KOPT-K1 (cell line): ENCODE measurements around the gene DHRS2.
"Not testable (repeated sequence)": the region's sequence is repeated elsewhere in the genome, so short reads cannot be mapped to it uniquely, and the experiment has no call there.

Experiments used
- H3K27ac ChIP-seq: fragments of 200-600 bp; sonication (generic); 2 replicates; pipeline ENCODE4 v1.5.1; 2016; ENCODE audit warnings: antibody characterized with exemption, mild to moderate bottlenecking, low read depth, low read length; ENCODE audit not compliant: poor library complexity, severe bottlenecking
- H3K36me3 ChIP-seq: fragments of 200-600 bp; sonication (generic); 2 replicates; pipeline ENCODE4 v1.5.1; 2017; ENCODE audit warnings: antibody characterized with exemption, mild to moderate bottlenecking, low read length, moderate library complexity; ENCODE audit not compliant: insufficient read depth
- H3K9me3 ChIP-seq: fragments of 200-600 bp; sonication (generic); 2 replicates; pipeline ENCODE4 v1.5.1; 2017; ENCODE audit warnings: antibody characterized with exemption, low read length, mild to moderate bottlenecking; ENCODE audit not compliant: insufficient read depth, poor library complexity, severe bottlenecking

Gene DHRS2

GRCh38 chr14:23665302-23666016 lies 29.3 kb downstream of the DHRS2 start:
- H3K9me3 ChIP-seq, result no peaks in the 10 kb centered on the region
- no peaks in the 10 kb centered on the region for H3K36me3 ChIP-seq
- H3K27ac ChIP-seq, result no peak overlapping the region

DNA sequence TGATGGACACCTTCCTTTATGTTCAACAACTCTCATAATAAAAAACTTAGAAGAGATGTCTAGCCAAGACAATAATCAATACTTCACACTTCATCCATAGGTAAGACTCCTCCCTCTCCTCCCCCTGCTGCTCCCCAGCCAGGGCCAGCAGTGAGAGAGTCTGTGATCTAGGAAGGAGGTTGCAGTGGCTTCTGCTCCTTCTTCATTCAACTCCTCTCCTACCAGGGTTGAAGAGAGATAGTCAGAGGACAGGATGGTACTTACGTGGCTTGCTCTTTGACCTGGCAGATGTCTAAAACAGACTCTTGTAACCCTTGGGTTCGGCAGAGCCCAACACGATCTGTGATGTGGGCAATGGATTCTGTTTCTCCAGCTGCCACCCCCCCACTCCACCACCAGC lies 31.0 kb downstream of the DHRS2 start:
- no peaks in the 10 kb centered on the region for H3K9me3 ChIP-seq
- H3K36me3 ChIP-seq, result no peaks in the 10 kb centered on the region
- no peak overlapping the region for H3K27ac ChIP-seq

GRCh38 chr14:23669441-23669840 lies 33.3 kb downstream of the DHRS2 start:
- H3K36me3 ChIP-seq, result no peaks in the 10 kb centered on the region
- H3K9me3 ChIP-seq, result no peaks in the 10 kb centered on the region
- no peak overlapping the region for H3K27ac ChIP-seq

DNA sequence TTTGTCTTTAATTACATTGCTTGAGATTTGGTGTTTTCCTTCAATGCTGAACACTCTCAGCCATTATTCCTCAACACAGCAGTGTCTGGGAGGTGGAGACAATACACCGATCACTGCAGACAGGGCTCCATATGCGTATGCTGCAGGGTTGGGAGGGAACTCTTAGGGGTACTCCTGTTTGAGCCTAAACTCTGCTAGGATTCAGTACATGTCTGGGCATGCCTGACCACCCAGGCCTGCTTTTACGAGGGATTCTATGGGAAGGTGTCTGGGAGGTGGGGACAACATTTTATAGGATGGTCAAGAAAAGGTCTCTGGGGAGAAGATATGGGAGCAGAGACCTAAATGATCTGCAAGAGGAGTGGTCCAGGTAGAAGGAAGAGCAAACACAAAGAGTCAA lies 34.3 kb downstream of the DHRS2 start:
- no peaks in the 10 kb centered on the region for H3K36me3 ChIP-seq
- no peaks in the 10 kb centered on the region for H3K9me3 ChIP-seq
- H3K27ac ChIP-seq, result no peak overlapping the region

DNA sequence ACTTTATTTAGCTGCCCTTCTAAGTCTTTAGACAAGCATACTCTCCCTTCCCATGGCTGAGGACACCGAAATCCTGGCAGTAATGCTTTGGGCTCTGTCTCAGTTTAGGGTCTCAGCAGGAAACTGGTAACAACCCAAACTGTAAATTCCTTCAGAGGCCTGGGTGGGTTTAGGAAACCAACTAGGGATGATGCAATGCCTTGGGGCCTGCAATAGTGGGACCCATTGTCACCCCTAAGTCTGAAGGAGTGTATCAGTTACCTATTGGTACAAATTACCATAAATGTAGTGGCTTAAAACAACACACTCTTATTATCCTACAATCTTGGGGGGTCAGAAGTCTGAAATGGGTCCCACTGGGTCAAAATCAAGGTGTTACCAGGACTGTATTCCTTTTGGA lies 36.0 kb downstream of the DHRS2 start:
- Histone ChIP-seq H3K27ac (no peak overlapping the region), H3K36me3 (no peaks in the 10 kb centered on the region), H3K9me3 (no peaks in the 10 kb centered on the region)

DNA sequence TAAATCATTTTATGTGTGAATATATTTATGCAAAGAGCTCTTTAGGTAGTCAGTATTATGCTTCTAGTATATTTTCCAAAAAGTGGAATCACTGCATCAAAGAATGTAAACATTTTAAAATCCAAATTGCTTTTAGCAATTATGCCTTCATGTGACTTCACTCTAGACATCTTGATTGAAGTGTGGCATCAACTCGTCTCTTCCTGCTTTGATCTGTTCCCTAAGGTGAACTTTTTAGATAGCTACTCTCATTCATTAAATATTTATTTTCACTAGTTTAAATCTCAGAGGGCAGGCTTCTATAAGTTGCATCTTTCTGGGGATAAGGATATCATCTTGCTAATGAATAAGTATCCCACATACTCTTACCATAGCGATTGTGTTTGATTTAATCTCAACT lies 39.2 kb downstream of the DHRS2 start:
- Histone ChIP-seq H3K9me3 (no peaks in the 10 kb centered on the region), H3K36me3 (no peaks in the 10 kb centered on the region), H3K27ac (no peak overlapping the region)

- no peaks in the 10 kb centered on the region for H3K36me3 ChIP-seq
- no peak overlapping the region for H3K27ac ChIP-seq
- no peaks in the 10 kb centered on the region for H3K9me3 ChIP-seq
Observed at GRCh38 chr14:23675906-23676305, 39.7 kb downstream of the DHRS2 start.

DNA sequence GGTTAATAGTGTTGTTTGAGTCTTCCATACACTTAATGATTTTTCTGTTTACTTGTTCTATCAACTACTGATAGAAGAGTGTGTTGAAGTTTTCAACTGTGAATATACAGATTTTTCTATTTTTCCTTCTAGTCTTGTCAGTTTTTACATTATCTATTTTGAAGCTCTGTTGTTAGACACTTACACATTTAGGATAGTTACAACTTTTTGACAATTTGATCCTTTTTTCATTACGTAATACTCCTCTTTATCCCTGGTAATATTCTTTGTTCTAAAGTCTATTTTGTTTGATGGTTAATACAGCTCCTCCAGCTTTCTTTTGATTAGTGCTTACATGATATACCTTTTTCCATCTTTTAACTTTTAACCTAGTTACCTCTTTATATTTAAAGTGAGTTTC lies 45.2 kb downstream of the DHRS2 start:
- no peaks in the 10 kb centered on the region for H3K36me3 ChIP-seq
- no peak overlapping the region for H3K27ac ChIP-seq
- no peaks in the 10 kb centered on the region for H3K9me3 ChIP-seq

DNA sequence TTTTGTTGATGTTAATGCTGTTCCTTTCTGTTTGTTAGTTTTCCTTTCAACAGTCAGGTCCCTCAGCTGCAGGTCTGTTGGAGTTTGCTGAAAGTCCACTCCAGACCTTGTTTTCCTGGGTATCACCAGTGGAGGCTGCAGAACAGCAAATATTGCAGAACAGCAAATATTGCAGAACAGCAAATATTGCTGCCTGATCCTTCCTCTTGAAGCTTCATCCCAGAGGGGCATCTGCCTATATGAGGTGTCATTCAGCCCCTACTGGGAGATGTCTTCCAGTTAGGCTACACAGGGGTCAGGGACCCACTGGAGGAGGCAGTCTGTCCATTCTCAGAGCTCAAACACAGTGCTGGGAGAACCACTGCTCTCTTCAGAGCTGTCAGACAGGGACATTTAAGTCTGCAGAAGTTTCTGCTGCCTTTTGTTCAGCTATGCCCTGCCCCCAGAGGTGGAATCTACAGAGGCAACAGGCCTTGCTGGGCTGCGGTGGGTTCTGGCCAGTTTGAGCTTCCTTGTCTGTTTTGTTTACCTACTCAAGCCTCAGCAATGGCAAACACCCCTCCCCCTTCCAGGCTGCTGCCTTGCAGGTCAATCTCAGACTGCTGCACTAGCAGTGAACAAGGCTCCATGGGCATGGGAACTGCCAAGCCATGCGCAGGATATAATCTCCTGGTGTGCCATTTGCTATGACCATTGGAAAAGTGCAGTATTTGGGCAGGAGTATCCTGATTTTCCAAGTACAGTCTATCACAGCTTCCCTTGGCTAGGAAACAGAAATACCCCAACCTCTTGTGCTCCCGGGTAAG lies 53.7 kb downstream of the DHRS2 start:
- H3K27ac ChIP-seq, H3K36me3 ChIP-seq, H3K9me3 ChIP-seq: not testable (repeated sequence)

GRCh38 chr14:23692416-23692815 lies 56.3 kb downstream of the DHRS2 start:
- Histone ChIP-seq H3K9me3 (peaks cover 6% of the 10 kb centered on the region), H3K36me3 (no peaks in the 10 kb centered on the region), H3K27ac (no peak overlapping the region)

DNA sequence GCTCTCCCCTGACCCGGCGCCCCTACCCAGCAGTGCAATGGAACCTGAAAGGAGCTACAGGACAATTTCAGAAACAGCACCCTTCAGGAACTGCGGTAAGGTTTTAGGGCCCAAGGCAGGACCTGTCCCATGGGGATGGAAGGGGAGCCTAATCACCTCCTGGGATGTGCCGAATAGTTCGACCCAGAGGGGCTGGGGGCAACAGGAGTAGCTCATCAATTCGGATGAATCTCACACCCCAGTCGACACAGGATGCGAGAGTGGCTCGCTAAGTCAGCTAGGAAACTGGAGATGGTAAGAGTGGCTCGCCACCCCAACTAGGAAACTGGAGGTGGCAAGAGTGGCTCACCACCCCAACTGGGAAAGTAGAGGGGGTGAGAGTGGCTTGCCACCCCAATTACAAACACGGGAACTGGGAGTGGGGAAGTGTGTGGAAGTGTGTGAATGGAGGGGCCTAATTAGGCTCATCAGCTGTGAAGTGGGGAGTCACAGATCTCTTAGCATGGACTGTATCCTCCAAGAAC lies 57.1 kb downstream of the DHRS2 start:
- H3K27ac ChIP-seq, result no peak overlapping the region

DNA sequence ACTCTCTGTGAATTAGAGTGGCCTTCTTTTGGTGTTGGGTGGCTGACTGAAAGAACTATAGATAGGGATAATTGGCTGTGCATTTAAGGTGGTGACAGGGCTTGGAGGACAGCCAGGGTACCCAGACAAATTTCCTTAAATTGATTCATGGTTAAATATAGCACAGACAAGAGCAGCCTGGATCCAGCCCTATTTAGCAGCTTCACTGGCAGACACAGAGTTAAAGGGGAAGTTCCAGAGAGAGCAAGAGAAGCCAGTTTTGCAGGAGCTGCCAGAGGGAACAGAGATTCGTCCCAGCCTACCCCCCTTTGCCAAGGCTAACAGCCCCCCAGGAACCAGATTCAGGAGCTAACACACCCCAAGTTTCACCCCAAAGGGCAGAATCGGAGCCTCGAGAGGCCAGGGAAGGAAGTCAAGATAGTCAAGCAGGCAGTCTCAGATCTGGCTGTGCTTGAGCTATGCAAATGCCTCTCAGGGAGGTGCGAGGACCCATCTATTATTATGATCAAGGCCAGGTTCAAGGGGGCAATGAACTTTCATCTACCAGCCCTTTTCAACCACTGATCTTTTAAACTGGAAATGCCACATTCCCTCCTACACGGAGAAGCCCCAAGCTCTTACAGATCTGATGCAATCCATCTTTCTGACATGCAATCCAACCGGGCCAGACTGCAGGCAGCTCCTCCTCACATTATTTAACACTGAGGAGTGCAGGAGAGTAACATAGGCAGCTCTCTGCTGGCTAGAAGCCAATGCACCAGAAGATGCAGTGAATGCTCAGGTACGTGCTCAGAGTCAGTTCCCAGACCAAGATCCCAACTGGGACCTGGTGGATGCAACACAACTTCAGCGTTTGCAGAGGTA lies 58.2 kb downstream of the DHRS2 start:
- H3K9me3 ChIP-seq, result peaks cover 6% of the 10 kb centered on the region
- no peak overlapping the region for H3K27ac ChIP-seq
- no peaks in the 10 kb centered on the region for H3K36me3 ChIP-seq

More for the DNA sequence above, 57.1 kb downstream of the DHRS2 start:
- Histone ChIP-seq H3K9me3 (peaks cover 6% of the 10 kb centered on the region), H3K36me3 (no peaks in the 10 kb centered on the region)
